ENCODE data around the gene PPP4R1. TPM values are rescaled to one million over a fixed set of nuclear protein-coding genes. Genes with fewer than 3 reads are reported as not detected.

PPP4R1 gene
- total RNA-seq, 1 experiment from 2014 or later, result 71.1 TPM

- DNase-seq (ENCODE audit: low spot score) (no peak), ATAC-seq (no peak)
- H3K27ac Mint-ChIP-seq, result peak overlapping the region; percentile 28; the same call in 1 of the 2 replicates
- peaks cover 33% of the 10 kb centered on the region for H3K36me3 Mint-ChIP-seq
- no peak for TF ChIP-seq ZNF396 (CRISPR knock-in tag; IDR thresholded peaks at IDR 0.05; ENCODE audit: borderline replicate concordance)
- TF ChIP-seq ATF1 (CRISPR knock-in tag; IDR thresholded peaks at IDR 0.05), result no peak
- TF ChIP-seq NR1H2 (CRISPR knock-in tag; IDR thresholded peaks at IDR 0.05), result no peak
- no peak for TF ChIP-seq ZNF512 (CRISPR knock-in tag; IDR thresholded peaks at IDR 0.05; ENCODE audit: borderline replicate concordance)
- no peak for TF ChIP-seq SP1 (CRISPR knock-in tag; conservative IDR thresholded peaks at IDR 0.05)
- no peak for TF ChIP-seq ZNF219 (CRISPR knock-in tag; IDR thresholded peaks at IDR 0.05; ENCODE audit: borderline replicate concordance)
- TF ChIP-seq GTF2I (CRISPR knock-in tag; conservative IDR thresholded peaks at IDR 0.05), result no peak
- TF ChIP-seq ATF6 (CRISPR knock-in tag; IDR thresholded peaks at IDR 0.05), result no peak
- no peak for TF ChIP-seq GRHL2 (CRISPR knock-in tag; IDR thresholded peaks at IDR 0.05; ENCODE audit: insufficient replicate concordance, severe bottlenecking)
- no peak for TF ChIP-seq SMAD3 (CRISPR knock-in tag; IDR thresholded peaks at IDR 0.05; ENCODE audit: borderline replicate concordance)
- ChIA-PET CTCF (interaction anchor here (0.9 kb wide), 1 partner anchor 172 kb away, joined by 3 read pairs; no protein-coding TSS in a partner anchor), POLR2A (no interaction called here)
- H3K9me3 Mint-ChIP-seq, result peaks cover 40% of the 10 kb centered on the region
- H3K4me1 Mint-ChIP-seq, result peaks cover 24% of the 10 kb centered on the region
- no peak overlapping the region for H3K4me3 Mint-ChIP-seq
- no peaks in the 10 kb centered on the region for H3K27me3 Mint-ChIP-seq (ENCODE audit: low read depth)
These were observed 108.1 kb downstream of the PPP4R1 start for GRCh38 chr18:9506046-9506792.

Other genes starting within 250 kb of the PPP4R1 start
- gene RALBP1, start 139.0 kb downstream of the PPP4R1 start, total RNA-seq (2021), result 59.9 to 69.3 TPM (median 61.4 TPM) in 3 replicates
- gene RAB31, start 93.7 kb upstream of the PPP4R1 start, total RNA-seq (2021), result 30.8 to 34.9 TPM (median 32.9 TPM) in 3 replicates